MV-4-11 (cell line): Measurements from ENCODE around the gene SEPTIN10.
"Not testable (repeated sequence)": the region's sequence is repeated elsewhere in the genome, so short reads cannot be mapped to it uniquely, and the experiment has no call there.

Experiments
- DNase-seq: peaks from one replicate; lab custom pipeline; 2025; lab: John Stamatoyannopoulos, UW

Gene SEPTIN10

DNA sequence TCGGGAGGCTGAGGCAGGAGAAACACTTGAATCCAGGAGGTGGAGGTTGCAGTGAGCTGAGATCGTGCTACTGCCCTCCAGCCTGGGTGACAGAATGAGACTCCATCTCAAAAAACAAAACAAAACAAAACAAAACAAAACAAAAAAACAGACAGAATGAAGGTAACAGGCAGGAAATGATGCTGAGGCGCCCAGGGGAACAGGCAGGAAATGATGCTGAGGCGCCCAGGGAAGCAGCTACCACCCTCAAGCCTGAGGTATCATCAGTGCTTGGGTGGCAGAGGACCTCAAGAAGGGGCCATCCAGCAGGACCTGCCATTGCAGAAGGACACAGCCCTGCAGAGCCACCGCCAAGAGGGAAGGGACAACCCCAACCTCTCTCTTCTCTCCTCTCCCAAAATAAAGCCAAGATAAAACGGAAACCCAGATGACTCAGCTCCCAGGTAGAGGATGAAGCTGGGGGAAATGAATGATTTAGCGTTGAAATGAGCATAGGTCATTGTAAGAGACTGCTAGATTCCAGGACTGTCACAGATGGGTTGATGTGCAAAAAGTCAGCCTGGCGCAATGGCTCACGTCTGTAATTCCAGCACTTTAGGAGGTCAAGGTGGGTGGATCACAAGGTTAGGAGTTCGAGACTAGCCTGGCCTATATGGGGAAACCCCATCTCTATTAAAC, 19.7 kb upstream of the SEPTIN10 start:
- DNase-seq: no peak

- DNase-seq: peak; percentile 15
Observed at GRCh38 chr2:109632158-109632789, 18.5 kb upstream of the SEPTIN10 start.

DNA sequence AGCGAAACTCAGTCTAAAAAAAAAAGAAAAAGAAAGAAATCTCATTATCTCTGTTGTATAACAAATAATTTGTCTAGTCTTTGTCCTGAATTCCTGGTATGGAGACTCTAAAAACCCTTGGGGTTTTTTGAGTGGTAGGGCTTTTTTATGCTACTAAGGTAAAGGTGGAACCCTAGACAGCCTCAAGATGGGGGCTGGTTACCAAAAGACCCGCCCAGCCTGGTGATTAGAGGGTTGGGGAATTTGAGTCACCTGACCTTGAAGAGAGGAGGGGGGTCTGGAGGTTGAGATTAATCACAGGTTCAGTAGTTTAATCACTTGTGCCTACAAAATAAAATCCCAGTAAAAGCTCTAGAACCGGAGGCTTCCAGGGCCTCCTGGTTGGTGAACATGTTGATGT, 18.0 kb upstream of the SEPTIN10 start:
- no peak for DNase-seq

- DNase-seq: no peak
Observed at GRCh38 chr2:109630441-109631430, 17.0 kb upstream of the SEPTIN10 start.

- no peak for DNase-seq
Observed at GRCh38 chr2:109629867-109630266, 16.1 kb upstream of the SEPTIN10 start.

- DNase-seq: not testable (repeated sequence)
Observed at GRCh38 chr2:109628321-109628720, 14.6 kb upstream of the SEPTIN10 start.

DNA sequence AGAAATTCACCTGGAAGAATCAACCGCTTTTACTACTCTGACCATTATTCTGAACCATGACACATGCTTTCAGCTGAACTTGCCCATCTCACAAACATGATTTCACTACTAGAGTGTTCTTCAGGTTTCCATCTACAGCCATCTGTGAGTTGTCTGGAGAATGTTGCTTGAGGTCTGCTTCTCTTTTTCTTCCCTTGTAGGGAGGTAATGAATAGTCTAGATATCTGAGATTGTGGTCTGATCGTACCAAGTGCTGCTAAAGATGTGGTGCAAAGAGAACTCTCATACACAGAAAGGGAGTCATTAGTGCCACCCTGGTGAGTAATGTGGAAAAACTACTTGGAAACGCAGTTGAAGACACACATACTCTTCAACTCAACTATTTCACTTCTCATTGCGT, 10.6 kb upstream of the SEPTIN10 start:
- DNase-seq: no peak

- DNase-seq: no peak
Observed at GRCh38 chr2:109623923-109624322, 10.2 kb upstream of the SEPTIN10 start.

DNA sequence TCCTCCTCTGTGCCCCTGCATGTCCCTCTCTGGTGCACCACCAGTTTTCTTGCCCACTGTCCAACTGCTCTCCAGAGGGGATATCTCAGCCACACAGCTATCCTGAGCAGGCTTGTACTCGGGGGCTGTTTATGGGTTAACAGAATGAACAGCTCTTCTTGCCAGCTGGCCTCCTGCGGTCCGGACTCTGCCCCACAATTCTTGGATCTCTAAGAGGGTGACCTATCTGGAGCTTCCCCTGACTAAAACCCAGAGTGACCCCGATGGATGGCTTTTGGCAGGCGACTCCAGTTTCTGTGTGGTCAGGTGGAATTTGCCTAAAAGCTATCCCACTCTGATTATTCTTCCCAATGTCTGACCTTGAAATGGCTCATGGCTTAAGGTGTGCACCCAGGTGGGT, 9.5 kb upstream of the SEPTIN10 start:
- DNase-seq: no peak

DNA sequence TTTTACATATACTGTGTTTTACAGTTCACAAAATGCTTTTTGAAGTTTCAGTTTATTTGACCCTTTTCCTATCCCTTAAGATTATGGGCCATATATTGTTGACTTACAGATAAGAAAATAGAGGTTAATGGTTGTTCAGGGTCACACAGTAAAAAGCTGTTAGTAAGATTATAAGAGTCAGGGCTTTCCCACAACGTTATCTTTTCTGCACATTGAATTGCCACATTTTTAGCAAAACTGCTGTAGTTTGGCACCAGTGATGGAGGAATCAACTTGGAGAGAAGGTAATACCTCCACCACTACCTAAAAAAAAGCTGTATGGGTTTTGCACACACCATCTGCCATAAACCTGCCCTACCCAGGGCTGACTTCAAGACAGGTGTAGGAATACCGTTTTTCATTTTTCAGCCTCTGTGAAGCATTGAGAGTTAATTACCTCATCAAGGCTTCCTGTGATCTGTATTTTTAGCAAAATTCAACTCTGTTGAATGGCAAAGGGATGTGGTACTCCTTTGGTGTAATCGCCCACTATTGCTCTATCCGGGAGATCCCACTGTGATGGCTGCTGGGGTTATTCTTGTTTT, 5.4 kb upstream of the SEPTIN10 start:
- DNase-seq: no peak

- DNase-seq: no peak
Observed at GRCh38 chr2:109616184-109616583, 2.4 kb upstream of the SEPTIN10 start.

GRCh38 chr2:109615637-109616144, 1.9 kb upstream of the SEPTIN10 start:
- DNase-seq: no peak

- DNase-seq: no peak
Observed at GRCh38 chr2:109614715-109615636, 1.2 kb upstream of the SEPTIN10 start.

GRCh38 chr2:109613081-109613921, 465 bp downstream of the SEPTIN10 start:
- DNase-seq: no peak

GRCh38 chr2:109611467-109612095, 2.2 kb downstream of the SEPTIN10 start:
- peak; percentile 8 for DNase-seq

- no peak for DNase-seq
Observed at GRCh38 chr2:109609352-109610024, 4.3 kb downstream of the SEPTIN10 start.

DNA sequence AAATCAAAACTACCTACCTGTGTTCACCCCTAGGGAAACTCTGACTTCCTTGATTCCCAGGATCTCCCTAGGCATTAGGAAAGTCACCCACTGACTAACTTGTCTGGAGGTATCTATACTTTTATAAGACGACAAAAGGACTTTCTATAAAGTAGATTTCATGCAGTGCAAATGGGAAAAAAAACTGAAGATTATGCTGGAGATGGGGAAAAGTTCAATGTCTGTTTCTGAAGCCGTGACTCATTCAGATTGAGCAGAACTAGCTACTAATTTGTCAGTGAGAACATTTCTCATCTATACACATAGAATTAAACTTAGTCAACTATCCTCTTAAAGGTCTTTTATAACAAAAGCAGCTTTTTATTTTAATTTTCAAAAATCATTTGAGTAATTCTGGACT, 6.0 kb downstream of the SEPTIN10 start:
- no peak for DNase-seq

GRCh38 chr2:109604597-109604996, 9.2 kb downstream of the SEPTIN10 start:
- no peak for DNase-seq

- DNase-seq: no peak
Observed at GRCh38 chr2:109602617-109603188, 11.1 kb downstream of the SEPTIN10 start.
